GM23338 (cell line): Measurements from ENCODE around the gene CCDC149.

ENCODE experiments used
- EZH2 ChIP-seq: fragments of 200-600 bp; sonication (generic); IDR thresholded peaks from one replicate; pipeline ENCODE4 v1.8.0; 2017; ENCODE audit warnings: antibody characterized with exemption, mild to moderate bottlenecking, low read depth; ENCODE audit not compliant: unreplicated experiment
- EZH2phosphoT487 ChIP-seq: fragments of 200-600 bp; sonication (generic); IDR thresholded peaks from one replicate; pipeline ENCODE4 v1.8.1; 2018; ENCODE audit warnings: antibody characterized with exemption; ENCODE audit not compliant: unreplicated experiment
- POLR2AphosphoS5 ChIP-seq: IDR thresholded peaks from 2 replicates; pipeline ENCODE4 v1.6.1; 2016; ENCODE audit warnings: antibody characterized with exemption, low read depth
- REST ChIP-seq: IDR thresholded peaks from one replicate; pipeline ENCODE4 v1.6.1; 2018; ENCODE audit warnings: antibody characterized with exemption; ENCODE audit not compliant: unreplicated experiment
- ZNF331 ChIP-seq: fragments of 250-450 bp; sonication (Bioruptor Pico); IDR thresholded peaks from 2 replicates; pipeline ENCODE4 v1.5.0; 2020; ENCODE audit warnings: low read depth, mild to moderate bottlenecking, moderate library complexity
- TF ChIP-seq, protein P1 (sequence below), 2 experiments: fragments of 200-600 bp in 1 of 2; sonication (generic) in 1 of 2; conservative IDR thresholded peaks; 2 replicates each; pipeline versions ENCODE4 v1.5.1 to v1.6.1; 2016 to 2017; ENCODE audit warnings: antibody characterized with exemption in 2 of 2, low read depth in 2 of 2, mild to moderate bottlenecking in 2 of 2, moderate library complexity in 1 of 2

DNA sequence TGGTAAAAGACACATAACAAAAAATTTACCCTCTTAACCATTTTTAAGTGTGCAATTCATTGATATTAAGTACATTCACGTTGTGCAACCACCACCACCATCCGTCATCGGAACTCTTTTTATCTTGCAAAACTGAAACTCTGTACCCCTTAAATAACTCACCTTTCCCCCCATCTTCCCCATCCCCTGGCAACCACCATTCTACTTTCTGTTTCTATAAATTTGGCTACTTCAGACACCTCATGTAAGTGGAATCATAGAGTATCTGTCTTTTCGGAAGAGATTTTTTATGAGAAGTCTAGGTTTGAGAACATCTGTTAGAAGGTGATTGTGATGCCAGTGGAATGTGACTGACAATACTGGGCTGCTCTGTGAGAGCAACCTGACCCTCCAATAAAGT is 39.8 kb upstream of the CCDC149 start:
- TF ChIP-seq, protein P1, sequence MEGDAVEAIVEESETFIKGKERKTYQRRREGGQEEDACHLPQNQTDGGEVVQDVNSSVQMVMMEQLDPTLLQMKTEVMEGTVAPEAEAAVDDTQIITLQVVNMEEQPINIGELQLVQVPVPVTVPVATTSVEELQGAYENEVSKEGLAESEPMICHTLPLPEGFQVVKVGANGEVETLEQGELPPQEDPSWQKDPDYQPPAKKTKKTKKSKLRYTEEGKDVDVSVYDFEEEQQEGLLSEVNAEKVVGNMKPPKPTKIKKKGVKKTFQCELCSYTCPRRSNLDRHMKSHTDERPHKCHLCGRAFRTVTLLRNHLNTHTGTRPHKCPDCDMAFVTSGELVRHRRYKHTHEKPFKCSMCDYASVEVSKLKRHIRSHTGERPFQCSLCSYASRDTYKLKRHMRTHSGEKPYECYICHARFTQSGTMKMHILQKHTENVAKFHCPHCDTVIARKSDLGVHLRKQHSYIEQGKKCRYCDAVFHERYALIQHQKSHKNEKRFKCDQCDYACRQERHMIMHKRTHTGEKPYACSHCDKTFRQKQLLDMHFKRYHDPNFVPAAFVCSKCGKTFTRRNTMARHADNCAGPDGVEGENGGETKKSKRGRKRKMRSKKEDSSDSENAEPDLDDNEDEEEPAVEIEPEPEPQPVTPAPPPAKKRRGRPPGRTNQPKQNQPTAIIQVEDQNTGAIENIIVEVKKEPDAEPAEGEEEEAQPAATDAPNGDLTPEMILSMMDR (conservative IDR thresholded peaks at IDR 0.05; ENCODE audit: low read depth in 2 of 2): no peak
- TF ChIP-seq EZH2phosphoT487 (no peak), EZH2 (no peak), ZNF331 (no peak), REST (no peak), POLR2AphosphoS5 (no peak)
